ENCODE measurements around the gene MACO1.
"Not testable (repeated sequence)": the region's sequence is repeated elsewhere in the genome, so short reads cannot be mapped to it uniquely, and the experiment has no call there.

Gene MACO1

GRCh38 chr1:25458541-25459298, 28.0 kb downstream of the MACO1 start:
- peak; percentile 36 for DNase-seq (ENCODE audit: low read depth)

GRCh38 chr1:25460020-25460419, 29.3 kb downstream of the MACO1 start:
- DNase-seq (ENCODE audit: low read depth): no peak

GRCh38 chr1:25460816-25461215, 30.1 kb downstream of the MACO1 start:
- not testable (repeated sequence) for DNase-seq (ENCODE audit: low read depth)

GRCh38 chr1:25461849-25462248, 31.2 kb downstream of the MACO1 start:
- no peak for DNase-seq (ENCODE audit: low read depth)

- DNase-seq (ENCODE audit: low read depth): no peak
Measured at GRCh38 chr1:25462732-25463131, 32.0 kb downstream of the MACO1 start.

DNA sequence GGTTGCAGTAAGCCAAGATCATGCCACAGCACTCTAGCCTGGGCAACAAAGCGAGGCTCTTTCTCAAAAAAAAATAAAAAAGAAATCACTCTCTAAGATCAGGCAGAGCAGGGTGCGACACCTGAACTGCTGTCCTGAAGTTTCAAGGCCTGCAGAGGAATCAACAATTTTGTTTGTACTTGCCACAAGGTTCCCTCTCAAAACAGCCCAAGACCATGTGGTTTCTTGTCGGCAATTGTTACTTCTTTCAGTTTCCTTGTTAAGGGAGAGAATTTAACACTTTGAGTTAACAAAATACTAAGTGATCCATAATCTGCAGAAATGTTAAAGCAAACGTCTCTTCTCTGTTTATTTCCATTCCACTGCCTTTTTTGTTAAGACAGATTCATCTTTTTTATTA, 36.5 kb downstream of the MACO1 start:
- no peak for DNase-seq (ENCODE audit: low read depth)

DNA sequence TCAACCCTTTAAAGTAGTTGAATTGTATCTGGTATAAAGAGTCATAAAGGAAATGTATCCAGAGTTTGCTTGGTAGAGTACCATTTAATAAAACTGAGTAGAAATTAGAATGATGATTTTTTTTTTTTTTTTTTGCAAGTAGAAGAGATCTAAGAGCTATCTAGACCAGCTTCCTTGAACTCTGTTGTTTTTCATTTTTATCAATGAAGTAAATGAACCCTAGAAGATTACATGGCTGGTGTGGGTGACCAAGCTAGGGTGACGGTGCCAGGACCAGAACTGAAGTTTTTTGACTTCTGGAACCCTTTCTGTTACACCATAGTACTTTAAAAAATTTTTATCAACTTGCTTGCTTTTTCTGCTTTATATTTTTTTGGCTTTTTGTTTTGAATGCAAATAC, 36.9 kb downstream of the MACO1 start:
- no peak for DNase-seq (ENCODE audit: low read depth)

- peak; percentile 83 for DNase-seq (ENCODE audit: low read depth)
Measured at GRCh38 chr1:25468033-25468432, 37.3 kb downstream of the MACO1 start.

- DNase-seq (ENCODE audit: low read depth): peak; percentile 61
Measured at GRCh38 chr1:25469177-25469576, 38.5 kb downstream of the MACO1 start.

DNA sequence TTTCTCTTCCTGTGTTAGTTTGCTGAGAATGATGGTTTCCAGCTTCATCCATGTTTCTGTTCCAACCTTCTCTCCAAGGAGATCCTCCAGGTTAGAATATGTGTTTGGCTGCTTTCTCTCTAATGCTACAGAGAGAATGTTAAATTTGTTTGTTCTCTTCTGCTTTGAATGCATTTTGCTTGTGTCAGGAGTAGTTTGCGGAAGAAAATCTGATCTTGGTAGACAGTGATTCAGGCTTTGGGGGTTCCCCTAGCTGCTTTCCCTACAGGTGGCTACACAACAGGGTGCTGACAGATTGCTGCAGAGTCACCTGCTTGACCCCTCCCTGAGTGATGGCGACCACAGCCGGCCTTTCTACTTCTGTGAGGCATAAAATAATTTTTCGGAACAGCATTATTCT, 41.8 kb downstream of the MACO1 start:
- DNase-seq (ENCODE audit: low read depth): no peak

GRCh38 chr1:25473653-25474225, 43.0 kb downstream of the MACO1 start:
- no peak for DNase-seq (ENCODE audit: low read depth)

GRCh38 chr1:25474439-25475047, 43.8 kb downstream of the MACO1 start:
- no peak for DNase-seq (ENCODE audit: low read depth)

GRCh38 chr1:25476186-25477097, 45.7 kb downstream of the MACO1 start:
- no peak for DNase-seq (ENCODE audit: low read depth)

- DNase-seq (ENCODE audit: low read depth): peak; percentile 35
Measured at GRCh38 chr1:25477448-25478034, 46.8 kb downstream of the MACO1 start.

- DNase-seq (ENCODE audit: low read depth): no peak
Measured at GRCh38 chr1:25478633-25479032, 47.9 kb downstream of the MACO1 start.

GRCh38 chr1:25481625-25482024, 50.9 kb downstream of the MACO1 start:
- DNase-seq (ENCODE audit: low read depth): no peak

DNA sequence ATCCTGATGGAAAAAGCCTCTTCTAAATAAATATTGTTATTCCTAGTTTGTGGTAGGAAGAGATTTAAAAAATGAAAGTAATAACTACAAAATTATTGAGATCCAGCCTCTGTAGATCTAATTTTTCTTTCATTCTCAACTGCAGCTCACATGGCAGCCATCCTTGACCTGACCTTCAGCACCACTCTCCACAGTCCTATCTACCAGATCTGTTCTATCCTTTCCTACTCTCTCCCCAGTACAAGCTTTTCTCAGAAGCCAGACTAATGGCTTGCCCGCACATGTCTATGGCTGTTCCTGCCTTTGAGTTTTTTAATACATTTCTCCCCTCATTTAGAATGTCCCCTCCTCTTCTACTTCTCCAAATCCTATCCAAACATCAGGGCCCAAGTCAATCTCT, 51.5 kb downstream of the MACO1 start:
- DNase-seq (ENCODE audit: low read depth): no peak

DNA sequence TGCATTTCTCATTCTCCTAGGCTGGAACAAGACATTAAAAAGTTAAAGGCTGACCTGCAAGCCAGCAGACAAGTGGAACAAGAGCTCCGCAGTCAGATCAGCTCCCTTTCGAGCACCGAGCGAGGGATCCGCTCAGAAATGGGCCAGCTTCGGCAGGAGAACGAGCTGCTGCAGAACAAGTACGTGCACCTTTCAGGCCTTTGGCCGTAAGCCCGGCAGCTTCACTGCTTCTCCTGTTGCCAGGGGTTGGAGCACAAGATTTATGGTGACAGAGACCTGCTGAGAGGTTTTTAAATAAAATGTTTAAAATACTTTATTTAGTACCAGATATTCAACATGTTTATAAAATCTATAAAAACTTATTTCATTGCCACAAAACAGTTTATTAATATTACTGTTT, 53.4 kb downstream of the MACO1 start:
- no peak for DNase-seq (ENCODE audit: low read depth)

GRCh38 chr1:25484533-25484932, 53.8 kb downstream of the MACO1 start:
- no peak for DNase-seq (ENCODE audit: low read depth)

- no peak for DNase-seq (ENCODE audit: low read depth)
Measured at GRCh38 chr1:25485536-25486411, 55.1 kb downstream of the MACO1 start.

DNA sequence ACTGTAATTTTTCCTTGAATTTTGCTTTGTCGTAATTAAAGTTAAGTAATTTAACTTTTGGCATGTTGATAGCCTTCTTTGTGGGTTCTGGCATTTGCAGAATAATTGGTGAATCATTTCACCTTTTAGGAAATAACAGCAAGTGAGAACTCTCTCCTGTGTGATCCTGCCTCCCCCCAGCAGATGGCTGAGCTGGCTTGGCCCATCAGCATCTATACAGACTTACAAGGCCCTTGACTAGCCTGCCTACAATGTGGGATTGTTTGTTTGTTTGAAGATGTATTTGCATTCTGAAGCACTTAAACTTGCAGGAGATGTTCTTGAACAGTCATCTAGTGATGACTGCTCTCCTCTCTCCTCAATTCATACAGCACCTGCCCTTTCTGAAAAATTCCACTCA, 55.9 kb downstream of the MACO1 start:
- peak; percentile 54 for DNase-seq (ENCODE audit: low read depth)
